A549 (cell line): ENCODE data around the gene FIBP. TPM values are rescaled to one million over a fixed set of nuclear protein-coding genes. Genes with fewer than 3 reads are reported as not detected.
"Not testable (repeated sequence)": the region's sequence is repeated elsewhere in the genome, so short reads cannot be mapped to it uniquely, and the experiment has no call there.

Experiments
- ATAC-seq, 2 experiments: fragments of 200-7000 bp in 1 of 2; fragments of >200 bp in 1 of 2; cut with Nextera tagmentation in 1 of 2; cut with Tn5 transposase in 1 of 2; 3 replicates each; pipeline versions ENCODE4 v1.8.0 to v1.9.1; 2018 to 2020; ENCODE audit warnings: mild to moderate bottlenecking in 1 of 2, moderate library complexity in 1 of 2
- CTCF ChIA-PET: fragments of 300-600 bp; sonication (Branson Sonifier 250); formaldehyde crosslinking; extraction: SDS; loops from one replicate; lab custom pipeline; 2021; ENCODE audit warnings: antibody characterized with exemption, inconsistent platforms; lab: Yijun Ruan, JAX
- POLR2A ChIA-PET: fragments of 350-600 bp; formaldehyde crosslinking; extraction: SDS; loops from one replicate; lab custom pipeline; 2021; ENCODE audit warnings: antibody characterized with exemption, inconsistent platforms; lab: Yijun Ruan, JAX
- DNase-seq, 2 experiments: peaks; one replicate each; pipeline versions ENCODE4 v3.0.0 to v3.0.0-alpha.2; 2011 to 2016; ENCODE audit warnings: low read depth in 1 of 2, low spot score in 1 of 2
- FAIRE-seq: peaks from 2 replicates; lab custom pipeline; 2011; peaks lifted over from hg19 to GRCh38; lab: Jason Lieb, UNC
- H3K27ac ChIP-seq, 2 experiments: fragments of >200 bp; sonication (Bioruptor Twin); formaldehyde crosslinking; 3 replicates each; pipeline ENCODE4 v1.5.1; 2016 to 2017
- H3K4me1 ChIP-seq: fragments of >200 bp; sonication (Bioruptor Twin); formaldehyde crosslinking; 3 replicates; pipeline ENCODE4 v1.6.1; 2016
- H3K4me2 ChIP-seq: fragments of >200 bp; sonication (Bioruptor Twin); formaldehyde crosslinking; 3 replicates; pipeline ENCODE4 v1.6.1; 2016
- H3K4me3 ChIP-seq: fragments of >200 bp; sonication (Bioruptor Twin); formaldehyde crosslinking; 3 replicates; pipeline ENCODE4 v1.5.1; 2016
- H3K9me3 ChIP-seq: fragments of >200 bp; sonication (Bioruptor Twin); formaldehyde crosslinking; 3 replicates; pipeline ENCODE4 v1.6.1; 2016
- CBX2 ChIP-seq: fragments of 200-600 bp; sonication (generic); IDR thresholded peaks from 2 replicates; pipeline ENCODE4 v1.6.1; 2016; ENCODE audit warnings: low read depth, mild to moderate bottlenecking, borderline replicate concordance
- CHD4 ChIP-seq: fragments of 200-600 bp; sonication (generic); IDR thresholded peaks from 2 replicates; pipeline ENCODE4 v1.6.1; 2016; ENCODE audit warnings: antibody characterized with exemption, mild to moderate bottlenecking, borderline replicate concordance
- EHF ChIP-seq: fragments of 250-450 bp; sonication (Bioruptor Pico); IDR thresholded peaks from 2 replicates; pipeline ENCODE4 v1.5.0; 2020; ENCODE audit warnings: mild to moderate bottlenecking
- EP300 ChIP-seq, 2 experiments: fragments of >200 bp; sonication (Bioruptor Twin); formaldehyde crosslinking; IDR thresholded peaks; 2 replicates in 1 of 2; 3 replicates in 1 of 2; pipeline ENCODE4 v1.6.1; 2016 to 2017
- ESRRA ChIP-seq: fragments of 150-350 bp; IDR thresholded peaks from 2 replicates; pipeline ENCODE4 v1.6.1; 2014; ENCODE audit warnings: mild to moderate bottlenecking, low read length, borderline replicate concordance
- FOSB ChIP-seq: fragments of 250-450 bp; sonication (Bioruptor Pico); IDR thresholded peaks from 2 replicates; pipeline ENCODE4 v1.5.0; 2020; ENCODE audit warnings: mild to moderate bottlenecking, moderate library complexity
- FOSL2 ChIP-seq, 2 experiments: fragments of 450-650 bp in 1 of 2; fragments of >200 bp in 1 of 2; sonication (Bioruptor Twin) in 1 of 2; formaldehyde crosslinking; IDR thresholded peaks; 2 replicates each; pipeline versions ENCODE4 v1.5.0 to v1.6.1; 2016 to 2020; ENCODE audit warnings: mild to moderate bottlenecking in 1 of 2, moderate library complexity in 1 of 2
- FOXS1 ChIP-seq: fragments of 250-450 bp; sonication (Bioruptor Pico); IDR thresholded peaks from 2 replicates; pipeline ENCODE4 v1.5.0; 2020; ENCODE audit warnings: mild to moderate bottlenecking, moderate library complexity
- HOXA7 ChIP-seq: fragments of 250-450 bp; sonication (Bioruptor Pico); IDR thresholded peaks from 2 replicates; pipeline ENCODE4 v1.5.0; 2020; ENCODE audit warnings: mild to moderate bottlenecking, moderate library complexity
- JUN ChIP-seq, 2 experiments: fragments of >200 bp; sonication (Bioruptor Twin); formaldehyde crosslinking; IDR thresholded peaks; 2 replicates in 1 of 2; 3 replicates in 1 of 2; pipeline ENCODE4 v1.6.1; 2016 to 2017
- MAFK ChIP-seq: fragments of 450-650 bp; IDR thresholded peaks from 2 replicates; pipeline ENCODE4 v1.6.1; 2014; ENCODE audit not compliant: partially characterized antibody
- MAZ ChIP-seq: fragments of 150-350 bp; IDR thresholded peaks from 2 replicates; pipeline ENCODE4 v1.6.1; 2014; ENCODE audit warnings: antibody characterized with exemption, low read depth, low read length, borderline replicate concordance
- NR3C1 ChIP-seq: fragments of >200 bp; sonication (Bioruptor Twin); formaldehyde crosslinking; IDR thresholded peaks from 3 replicates; pipeline ENCODE4 v1.6.1; 2017
- PHF8 ChIP-seq: fragments of 200-600 bp; sonication (generic); IDR thresholded peaks from 2 replicates; pipeline ENCODE4 v1.6.1; 2016; ENCODE audit warnings: low read depth, mild to moderate bottlenecking, antibody characterized with exemption, moderate library complexity, borderline replicate concordance
- POLR2A ChIP-seq: IDR thresholded peaks from 2 replicates; pipeline ENCODE4 v1.6.1; 2012; ENCODE audit warnings: mild to moderate bottlenecking, low read length
- RAD21 ChIP-seq, 2 experiments: fragments of >200 bp in 1 of 2; sonication (Bioruptor Twin) in 1 of 2; formaldehyde crosslinking in 1 of 2; IDR thresholded peaks in 1 of 2; conservative IDR thresholded peaks in 1 of 2; 2 replicates in 1 of 2; 3 replicates in 1 of 2; pipeline ENCODE4 v1.6.1; 2012 to 2018; ENCODE audit warnings: inconsistent platforms in 1 of 2
- RCOR1 ChIP-seq: fragments of 150-350 bp; IDR thresholded peaks from 2 replicates; pipeline ENCODE4 v1.6.1; 2014; ENCODE audit warnings: antibody characterized with exemption, low read length, low read depth
- RFX5 ChIP-seq: fragments of 450-650 bp; IDR thresholded peaks from 2 replicates; pipeline ENCODE4 v1.7.1; 2014; ENCODE audit warnings: antibody characterized with exemption, mild to moderate bottlenecking, moderate library complexity
- SMC3 ChIP-seq: fragments of >200 bp; sonication (Bioruptor Twin); formaldehyde crosslinking; IDR thresholded peaks from 3 replicates; pipeline ENCODE4 v1.6.1; 2018; ENCODE audit warnings: inconsistent platforms
- TFCP2L1 ChIP-seq: fragments of 250-450 bp; sonication (Bioruptor Pico); IDR thresholded peaks from 2 replicates; pipeline ENCODE4 v1.5.0; 2021; ENCODE audit warnings: mild to moderate bottlenecking
- TP53 ChIP-seq: fragments of 250-450 bp; sonication (Bioruptor Pico); IDR thresholded peaks from 2 replicates; pipeline ENCODE4 v1.5.0; 2021; ENCODE audit warnings: mild to moderate bottlenecking, moderate library complexity
- ZFP36 ChIP-seq: fragments of 450-650 bp; IDR thresholded peaks from 2 replicates; pipeline ENCODE4 v1.6.1; 2014; ENCODE audit warnings: borderline replicate concordance; ENCODE audit not compliant: partially characterized antibody
- ZSCAN20 ChIP-seq: fragments of 250-450 bp; sonication (Bioruptor Pico); IDR thresholded peaks from 2 replicates; pipeline ENCODE4 v1.8.0; 2022; ENCODE audit warnings: mild to moderate bottlenecking, moderate library complexity
- WGBS: methylation state at CpG from one replicate; pipeline ENCODE4 v1.1.6; 2017; ENCODE audit errors: missing lambda C conversion rate; 5-methylcytosine and 5-hydroxymethylcytosine counted together
- polyA plus RNA-seq, 4 experiments: library from polyadenylated mRNA; depleted of rRNA in 3 of 4; stranded (reverse); fragments of >200 nt; fragmentation: RNase III in 1 of 4; extraction: RNeasy Plus Mini Kit Qiagen cat#74134 plus additional on column Dnase treatment in 1 of 4; gene quantifications; 2 replicates in 3 of 4; 3 replicates in 1 of 4; pipeline ENCODE4 v1.2.3, GENCODE V29; 2011 to 2017
- TF ChIP-seq, protein P1 (sequence below): IDR thresholded peaks from 2 replicates; pipeline ENCODE4 v1.6.1; 2012
- TF ChIP-seq, protein P2 (sequence below): fragments of >200 bp; sonication (Bioruptor Twin); formaldehyde crosslinking; IDR thresholded peaks from 3 replicates; pipeline ENCODE4 v1.6.1; 2016
- TF ChIP-seq, protein P3 (sequence below): fragments of >200 bp; sonication (Bioruptor Twin); formaldehyde crosslinking; IDR thresholded peaks from 2 replicates; pipeline ENCODE4 v1.6.1; 2016
- TF ChIP-seq, protein P4 (sequence below): fragments of 450-650 bp; IDR thresholded peaks from 2 replicates; pipeline ENCODE4 v1.6.1; 2014; ENCODE audit warnings: antibody characterized with exemption

The FIBP gene
- polyA plus RNA-seq, 2 of the 4 experiments (the other 2 are of a cell fraction), result 60.4 to 72.2 TPM

- TF ChIP-seq SMC3, result no peak
- TF ChIP-seq RFX5, result no peak
- TF ChIP-seq FOSL2 (IDR thresholded peaks at IDR 0.05), result no peak
- TF ChIP-seq FOSL2 (CRISPR knock-in tag; IDR thresholded peaks at IDR 0.05), result no peak
- no peak for TF ChIP-seq TFCP2L1
- no peak for TF ChIP-seq ZSCAN20 (CRISPR knock-in tag)
- no peak for TF ChIP-seq MAFK
- TF ChIP-seq CHD4, result no peak
- no peak for TF ChIP-seq EP300 (IDR thresholded peaks at IDR 0.05)
- TF ChIP-seq RAD21 (conservative IDR thresholded peaks at IDR 0.05 in 1 of 2, IDR thresholded peaks at IDR 0.05 in 1 of 2), result no peak
- TF ChIP-seq, protein P1, sequence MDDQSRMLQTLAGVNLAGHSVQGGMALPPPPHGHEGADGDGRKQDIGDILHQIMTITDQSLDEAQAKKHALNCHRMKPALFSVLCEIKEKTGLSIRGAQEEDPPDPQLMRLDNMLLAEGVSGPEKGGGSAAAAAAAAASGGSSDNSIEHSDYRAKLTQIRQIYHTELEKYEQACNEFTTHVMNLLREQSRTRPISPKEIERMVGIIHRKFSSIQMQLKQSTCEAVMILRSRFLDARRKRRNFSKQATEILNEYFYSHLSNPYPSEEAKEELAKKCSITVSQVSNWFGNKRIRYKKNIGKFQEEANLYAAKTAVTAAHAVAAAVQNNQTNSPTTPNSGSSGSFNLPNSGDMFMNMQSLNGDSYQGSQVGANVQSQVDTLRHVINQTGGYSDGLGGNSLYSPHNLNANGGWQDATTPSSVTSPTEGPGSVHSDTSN, result no peak
- TF ChIP-seq TP53 (CRISPR knock-in tag), result no peak
- TF ChIP-seq HOXA7, result no peak
- TF ChIP-seq, protein P2, sequence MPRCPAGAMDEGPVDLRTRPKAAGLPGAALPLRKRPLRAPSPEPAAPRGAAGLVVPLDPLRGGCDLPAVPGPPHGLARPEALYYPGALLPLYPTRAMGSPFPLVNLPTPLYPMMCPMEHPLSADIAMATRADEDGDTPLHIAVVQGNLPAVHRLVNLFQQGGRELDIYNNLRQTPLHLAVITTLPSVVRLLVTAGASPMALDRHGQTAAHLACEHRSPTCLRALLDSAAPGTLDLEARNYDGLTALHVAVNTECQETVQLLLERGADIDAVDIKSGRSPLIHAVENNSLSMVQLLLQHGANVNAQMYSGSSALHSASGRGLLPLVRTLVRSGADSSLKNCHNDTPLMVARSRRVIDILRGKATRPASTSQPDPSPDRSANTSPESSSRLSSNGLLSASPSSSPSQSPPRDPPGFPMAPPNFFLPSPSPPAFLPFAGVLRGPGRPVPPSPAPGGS, result no peak
- no peak for TF ChIP-seq NR3C1
- TF ChIP-seq ESRRA, result no peak
- no peak for TF ChIP-seq RCOR1
- no peak for TF ChIP-seq FOSB
- Histone ChIP-seq H3K27ac (peak overlapping the region in 1 of 2 experiments; percentile 15; a peak in 1 of 6 replicates), H3K4me1 (peaks cover 4% of the 10 kb centered on the region), H3K4me3 (no peak overlapping the region), H3K4me2 (no peak overlapping the region), H3K9me3 (no peaks in the 10 kb centered on the region)
- POLR2A ChIA-PET, result interaction anchor here (5.6 kb wide), 1 partner anchor 10 kb away, joined by 36 read pairs; the partner anchor contains the start of genes CFL1 and MUS81
- CTCF ChIA-PET, result interaction anchor here (0.7 to 7.5 kb wide), 10 partner anchors 9 to 140 kb away, joined by 3 to 45 read pairs (median 5); partner anchors contain the start of genes KAT5 and MUS81
- ATAC-seq (peak; percentile 6 to 17; a peak in 5 of 6 replicates), DNase-seq (no peak), FAIRE-seq (no peak)
- 50% methylated on average over 8 of the region's 8 CpGs for whole genome bisulfite sequencing
These were observed 38.9 kb downstream of the FIBP start for GRCh38 chr11:65849366-65849765.

GRCh38 chr11:65848693-65849092 is 39.6 kb downstream of the FIBP start:
- ATAC-seq, FAIRE-seq, H3K4me1 ChIP-seq, H3K27ac ChIP-seq, H3K4me2 ChIP-seq, DNase-seq, H3K4me3 ChIP-seq, H3K9me3 ChIP-seq: not testable (repeated sequence)
- WGBS, result 67% methylated on average over 7 of the region's 7 CpGs
- POLR2A ChIA-PET, result interaction anchor here (5.6 kb wide), 1 partner anchor 10 kb away, joined by 36 read pairs; the partner anchor contains the start of genes CFL1 and MUS81
- CTCF ChIA-PET, result interaction anchor here (0.5 to 7.5 kb wide), 9 partner anchors 9 to 140 kb away, joined by 3 to 45 read pairs (median 4); partner anchors contain the start of genes KAT5 and MUS81

GRCh38 chr11:65847746-65848145 is 40.5 kb downstream of the FIBP start:
- POLR2A ChIA-PET, result interaction anchor here (0.7 to 5.6 kb wide), 3 partner anchors 11 to 401 kb away, joined by 3 to 36 read pairs (median 4); partner anchors contain the start of genes CFL1, KAT5 and MUS81
- FAIRE-seq (no peak), ATAC-seq (no peak), DNase-seq (no peak)
- no peak overlapping the region for H3K4me2 ChIP-seq
- CTCF ChIA-PET, result interaction anchor here (0.6 to 7.5 kb wide), 9 partner anchors 9 to 136 kb away, joined by 3 to 45 read pairs (median 4); partner anchors contain the start of genes FIBP, KAT5 and MUS81
- H3K27ac ChIP-seq, result no peak overlapping the region
- WGBS, result 82% methylated on average over 3 of the region's 3 CpGs
- H3K4me1 ChIP-seq, result no peaks in the 10 kb centered on the region
- no peaks in the 10 kb centered on the region for H3K9me3 ChIP-seq
- no peak overlapping the region for H3K4me3 ChIP-seq
- no peak for TF ChIP-seq ZSCAN20 (CRISPR knock-in tag)
- TF ChIP-seq, protein P3, sequence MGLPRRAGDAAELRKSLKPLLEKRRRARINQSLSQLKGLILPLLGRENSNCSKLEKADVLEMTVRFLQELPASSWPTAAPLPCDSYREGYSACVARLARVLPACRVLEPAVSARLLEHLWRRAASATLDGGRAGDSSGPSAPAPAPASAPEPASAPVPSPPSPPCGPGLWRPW, result no peak
- TF ChIP-seq FOXS1 (CRISPR knock-in tag), result no peak
- no peak for TF ChIP-seq MAZ
- TF ChIP-seq CBX2, result no peak
- TF ChIP-seq, protein P2, result no peak
- TF ChIP-seq POLR2A, result no peak
- TF ChIP-seq JUN (IDR thresholded peaks at IDR 0.05), result no peak
- TF ChIP-seq, protein P4, sequence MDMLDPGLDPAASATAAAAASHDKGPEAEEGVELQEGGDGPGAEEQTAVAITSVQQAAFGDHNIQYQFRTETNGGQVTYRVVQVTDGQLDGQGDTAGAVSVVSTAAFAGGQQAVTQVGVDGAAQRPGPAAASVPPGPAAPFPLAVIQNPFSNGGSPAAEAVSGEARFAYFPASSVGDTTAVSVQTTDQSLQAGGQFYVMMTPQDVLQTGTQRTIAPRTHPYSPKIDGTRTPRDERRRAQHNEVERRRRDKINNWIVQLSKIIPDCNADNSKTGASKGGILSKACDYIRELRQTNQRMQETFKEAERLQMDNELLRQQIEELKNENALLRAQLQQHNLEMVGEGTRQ, result no peak
- no peak for TF ChIP-seq EHF
- no peak for TF ChIP-seq FOSL2 (IDR thresholded peaks at IDR 0.05)
- TF ChIP-seq FOSL2 (CRISPR knock-in tag; IDR thresholded peaks at IDR 0.05), result no peak
- TF ChIP-seq EP300 (IDR thresholded peaks at IDR 0.05), result no peak
- TF ChIP-seq ZFP36, result no peak
- TF ChIP-seq PHF8, result no peak
